Esophagus muscularis mucosa (tissue), 4 donors: ENCODE results near the gene EFR3B.

Experiments used
- EP300 ChIP-seq: sonication (generic); formaldehyde crosslinking; IDR thresholded peaks from one replicate; pipeline ENCODE4 v1.6.1; 2017; ENCODE audit warnings: antibody characterized with exemption
- POLR2A ChIP-seq: fragments of 450-650 bp; IDR thresholded peaks from one replicate; pipeline ENCODE4 v1.6.1; 2017; ENCODE audit warnings: antibody characterized with exemption, moderate library complexity, mild to moderate bottlenecking, low read depth
- TF ChIP-seq, protein P1 (sequence below), 3 experiments: fragments of 200-600 bp in 2 of 3; fragments of 450-650 bp in 1 of 3; sonication (generic) in 2 of 3; IDR thresholded peaks; one replicate each; pipeline ENCODE4 v1.5.1; 2017 to 2019; ENCODE audit warnings: antibody characterized with exemption in 3 of 3, mild to moderate bottlenecking in 2 of 3, moderate library complexity in 1 of 3

DNA sequence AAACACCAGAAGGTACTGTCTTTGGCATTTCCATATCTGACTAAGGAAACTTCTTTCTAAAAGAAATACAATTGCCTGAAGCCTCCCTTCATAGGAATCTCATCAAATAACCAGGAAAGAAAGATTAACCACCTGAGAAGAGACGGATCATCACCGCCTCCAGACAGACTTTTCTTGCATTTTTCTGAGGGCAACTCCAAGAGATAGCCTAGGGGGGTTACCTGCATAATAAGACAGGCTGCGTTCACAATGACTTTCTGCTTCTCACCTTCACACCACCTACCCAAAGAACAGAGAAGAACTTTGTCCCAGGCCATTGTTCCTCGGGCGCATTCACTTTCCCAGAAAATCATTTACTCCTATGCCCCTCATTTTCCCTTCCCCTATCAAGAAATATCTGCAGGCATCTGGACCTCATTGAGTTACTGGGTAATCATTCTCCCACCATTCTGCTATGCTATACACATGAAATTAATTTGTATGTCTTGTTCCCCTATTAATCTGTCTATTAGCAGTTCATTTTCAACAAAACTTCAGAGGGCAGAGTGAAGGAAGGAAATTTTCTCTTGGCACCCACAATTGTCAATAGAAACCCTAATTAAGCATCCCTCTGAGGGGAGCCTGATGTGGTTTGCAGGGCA, 134.8 kb downstream of the EFR3B start:
- TF ChIP-seq, protein P1, sequence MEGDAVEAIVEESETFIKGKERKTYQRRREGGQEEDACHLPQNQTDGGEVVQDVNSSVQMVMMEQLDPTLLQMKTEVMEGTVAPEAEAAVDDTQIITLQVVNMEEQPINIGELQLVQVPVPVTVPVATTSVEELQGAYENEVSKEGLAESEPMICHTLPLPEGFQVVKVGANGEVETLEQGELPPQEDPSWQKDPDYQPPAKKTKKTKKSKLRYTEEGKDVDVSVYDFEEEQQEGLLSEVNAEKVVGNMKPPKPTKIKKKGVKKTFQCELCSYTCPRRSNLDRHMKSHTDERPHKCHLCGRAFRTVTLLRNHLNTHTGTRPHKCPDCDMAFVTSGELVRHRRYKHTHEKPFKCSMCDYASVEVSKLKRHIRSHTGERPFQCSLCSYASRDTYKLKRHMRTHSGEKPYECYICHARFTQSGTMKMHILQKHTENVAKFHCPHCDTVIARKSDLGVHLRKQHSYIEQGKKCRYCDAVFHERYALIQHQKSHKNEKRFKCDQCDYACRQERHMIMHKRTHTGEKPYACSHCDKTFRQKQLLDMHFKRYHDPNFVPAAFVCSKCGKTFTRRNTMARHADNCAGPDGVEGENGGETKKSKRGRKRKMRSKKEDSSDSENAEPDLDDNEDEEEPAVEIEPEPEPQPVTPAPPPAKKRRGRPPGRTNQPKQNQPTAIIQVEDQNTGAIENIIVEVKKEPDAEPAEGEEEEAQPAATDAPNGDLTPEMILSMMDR (IDR thresholded peaks at IDR 0.05): no peak
- TF ChIP-seq POLR2A: no peak
- TF ChIP-seq EP300: no peak
